ENCODE data around the gene YY1AP1.

DNA sequence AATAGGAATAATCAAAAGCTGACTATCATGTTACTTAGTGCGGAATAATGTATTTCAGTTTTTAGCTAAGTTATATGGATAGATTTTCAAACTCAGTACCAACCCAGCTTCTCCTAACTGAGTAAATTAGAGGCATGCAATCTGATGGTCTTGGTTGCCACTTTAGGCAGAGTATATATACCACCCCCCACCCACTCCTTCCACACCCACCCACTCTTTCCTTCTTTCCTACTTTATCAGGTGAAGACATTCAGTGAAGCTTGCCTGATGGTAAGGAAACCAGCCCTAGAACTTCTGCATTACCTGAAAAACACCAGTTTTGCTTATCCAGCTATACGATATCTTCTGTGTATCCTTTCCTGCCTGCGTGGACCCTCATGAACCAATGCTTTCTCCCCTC is 36.6 kb upstream of the YY1AP1 start:
- TF ChIP-seq, protein P1, sequence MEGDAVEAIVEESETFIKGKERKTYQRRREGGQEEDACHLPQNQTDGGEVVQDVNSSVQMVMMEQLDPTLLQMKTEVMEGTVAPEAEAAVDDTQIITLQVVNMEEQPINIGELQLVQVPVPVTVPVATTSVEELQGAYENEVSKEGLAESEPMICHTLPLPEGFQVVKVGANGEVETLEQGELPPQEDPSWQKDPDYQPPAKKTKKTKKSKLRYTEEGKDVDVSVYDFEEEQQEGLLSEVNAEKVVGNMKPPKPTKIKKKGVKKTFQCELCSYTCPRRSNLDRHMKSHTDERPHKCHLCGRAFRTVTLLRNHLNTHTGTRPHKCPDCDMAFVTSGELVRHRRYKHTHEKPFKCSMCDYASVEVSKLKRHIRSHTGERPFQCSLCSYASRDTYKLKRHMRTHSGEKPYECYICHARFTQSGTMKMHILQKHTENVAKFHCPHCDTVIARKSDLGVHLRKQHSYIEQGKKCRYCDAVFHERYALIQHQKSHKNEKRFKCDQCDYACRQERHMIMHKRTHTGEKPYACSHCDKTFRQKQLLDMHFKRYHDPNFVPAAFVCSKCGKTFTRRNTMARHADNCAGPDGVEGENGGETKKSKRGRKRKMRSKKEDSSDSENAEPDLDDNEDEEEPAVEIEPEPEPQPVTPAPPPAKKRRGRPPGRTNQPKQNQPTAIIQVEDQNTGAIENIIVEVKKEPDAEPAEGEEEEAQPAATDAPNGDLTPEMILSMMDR (IDR thresholded peaks at IDR 0.05; ENCODE audit: extremely low read depth in 1 of 2, insufficient read depth in 1 of 2, low read depth in 1 of 2, low read length in 2 of 2), result no peak
- TF ChIP-seq POLR2A (IDR thresholded peaks at IDR 0.05; ENCODE audit: low read depth, low read length) (no peak), JUN (IDR thresholded peaks at IDR 0.05; ENCODE audit: borderline replicate concordance, insufficient read depth, insufficient read length, low read depth) (no peak), POLR2AphosphoS5 (IDR thresholded peaks at IDR 0.05; ENCODE audit: insufficient read depth, low read depth, low read length) (no peak), EZH2 (IDR thresholded peaks at IDR 0.05; ENCODE audit: borderline replicate concordance, low read depth, low read length, severe bottlenecking) (no peak), MYC (IDR thresholded peaks at IDR 0.05; ENCODE audit: low read depth, low read length) (no peak)
- TF ChIP-seq, protein P2, sequence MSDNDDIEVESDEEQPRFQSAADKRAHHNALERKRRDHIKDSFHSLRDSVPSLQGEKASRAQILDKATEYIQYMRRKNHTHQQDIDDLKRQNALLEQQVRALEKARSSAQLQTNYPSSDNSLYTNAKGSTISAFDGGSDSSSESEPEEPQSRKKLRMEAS (IDR thresholded peaks at IDR 0.05; ENCODE audit: insufficient read depth, insufficient read length), result no peak

Data from endothelial cell of umbilical vein (primary cell).